ENCODE measurements around the gene TSEN15. TPM values are rescaled to one million over a fixed set of nuclear protein-coding genes. Genes with fewer than 3 reads are reported as not detected.
A peak's percentile ranks its signal among the peaks of the same experiment; 100 is the strongest.

The TSEN15 gene
- polyA plus RNA-seq, 1 donor (not counting 4 experiments of a cell fraction or from before 2014, with no cell fraction given): 46.7 TPM

- peaks cover 17% of the 10 kb centered on the region for H3K4me1 ChIP-seq (ENCODE audit: control insufficient read depth, extremely low read depth, insufficient read depth, low read length)
- DNase-seq (ENCODE audit: low read depth, low spot score) (no peak), FAIRE-seq (no peak)
- H4K20me1 ChIP-seq (ENCODE audit: control insufficient read depth, extremely low read depth, insufficient read depth, low read length): no peaks in the 10 kb centered on the region
- no peak overlapping the region for H3K9ac ChIP-seq (ENCODE audit: control insufficient read depth, extremely low read depth, insufficient read depth, low read length)
- no peaks in the 10 kb centered on the region for H3K9me3 ChIP-seq (ENCODE audit: control insufficient read depth, low read depth, low read length)
- H3K4me2 ChIP-seq (ENCODE audit: control insufficient read depth, extremely low read depth, insufficient read depth, low read depth, low read length): no peak overlapping the region
- dilution Hi-C loops (cut with MboI; ENCODE audit: extremely low pct_ligation_motif_present, low sequenced_read_pairs): no loop called here
- peaks cover under 1 to 4% of the 10 kb centered on the region in 2 experiments for H3K36me3 ChIP-seq (ENCODE audit: control insufficient read depth in 2 of 2, extremely low read depth in 1 of 2, insufficient read depth in 2 of 2, low read length in 2 of 2)
- H3K4me3 ChIP-seq (ENCODE audit: control insufficient read depth in 2 of 3, extremely low read depth in 1 of 3, insufficient read depth in 2 of 3, low read depth in 1 of 3, low read length in 3 of 3): no peak overlapping the region
- no peak overlapping the region for H2AFZ ChIP-seq (ENCODE audit: control insufficient read depth, low read length)
- H3K9me1 ChIP-seq (ENCODE audit: control insufficient read depth, extremely low read depth, insufficient read depth, low read length): no peaks in the 10 kb centered on the region
- no peak for TF ChIP-seq EZH2 (IDR thresholded peaks at IDR 0.05; ENCODE audit: low read length)
- TF ChIP-seq, protein P1, sequence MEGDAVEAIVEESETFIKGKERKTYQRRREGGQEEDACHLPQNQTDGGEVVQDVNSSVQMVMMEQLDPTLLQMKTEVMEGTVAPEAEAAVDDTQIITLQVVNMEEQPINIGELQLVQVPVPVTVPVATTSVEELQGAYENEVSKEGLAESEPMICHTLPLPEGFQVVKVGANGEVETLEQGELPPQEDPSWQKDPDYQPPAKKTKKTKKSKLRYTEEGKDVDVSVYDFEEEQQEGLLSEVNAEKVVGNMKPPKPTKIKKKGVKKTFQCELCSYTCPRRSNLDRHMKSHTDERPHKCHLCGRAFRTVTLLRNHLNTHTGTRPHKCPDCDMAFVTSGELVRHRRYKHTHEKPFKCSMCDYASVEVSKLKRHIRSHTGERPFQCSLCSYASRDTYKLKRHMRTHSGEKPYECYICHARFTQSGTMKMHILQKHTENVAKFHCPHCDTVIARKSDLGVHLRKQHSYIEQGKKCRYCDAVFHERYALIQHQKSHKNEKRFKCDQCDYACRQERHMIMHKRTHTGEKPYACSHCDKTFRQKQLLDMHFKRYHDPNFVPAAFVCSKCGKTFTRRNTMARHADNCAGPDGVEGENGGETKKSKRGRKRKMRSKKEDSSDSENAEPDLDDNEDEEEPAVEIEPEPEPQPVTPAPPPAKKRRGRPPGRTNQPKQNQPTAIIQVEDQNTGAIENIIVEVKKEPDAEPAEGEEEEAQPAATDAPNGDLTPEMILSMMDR (optimal IDR thresholded peaks at IDR 0.05 in 1 of 3, IDR thresholded peaks at IDR 0.05 in 1 of 3, conservative IDR thresholded peaks at IDR 0.05 in 1 of 3; ENCODE audit: extremely low read depth in 1 of 3, insufficient read depth in 2 of 3, low read length in 3 of 3): no peak
- H3K79me2 ChIP-seq (ENCODE audit: control insufficient read depth, insufficient read depth, low read length): peaks cover 20% of the 10 kb centered on the region
- H3K27ac ChIP-seq (ENCODE audit: control insufficient read depth, insufficient read depth, low read length): no peak overlapping the region
- H3K27me3 ChIP-seq (ENCODE audit: control insufficient read depth, extremely low read depth, insufficient read depth, low read length): no peaks in the 10 kb centered on the region
Measured at GRCh38 chr1:184049836-184050468, 1.6 kb upstream of the TSEN15 start.

DNA sequence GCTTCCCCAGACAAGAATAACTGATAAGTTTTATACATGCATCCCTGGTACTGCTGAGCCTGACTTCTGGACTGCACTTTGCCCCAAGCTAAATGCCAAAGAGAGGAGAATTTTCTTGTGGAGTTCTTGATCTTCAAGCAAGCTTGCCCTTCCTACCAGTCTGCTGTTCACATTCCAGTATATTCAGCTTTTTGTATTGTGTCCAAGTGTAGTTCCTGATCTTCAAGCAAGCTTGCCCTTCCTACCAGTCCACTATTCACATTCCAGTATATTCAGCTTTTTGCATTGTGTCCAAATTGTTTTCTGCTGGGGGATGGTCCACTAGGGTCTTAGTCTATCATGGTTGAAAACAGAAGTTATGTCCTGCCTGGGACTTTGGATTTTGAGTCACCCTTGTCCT is 894 bp upstream of the TSEN15 start:
- H3K36me3 ChIP-seq (ENCODE audit: control insufficient read depth in 2 of 2, extremely low read depth in 1 of 2, insufficient read depth in 2 of 2, low read length in 2 of 2): peaks cover 2 to 5% of the 10 kb centered on the region in 2 experiments
- no peaks in the 10 kb centered on the region for H3K9me1 ChIP-seq (ENCODE audit: control insufficient read depth, extremely low read depth, insufficient read depth, low read length)
- H4K20me1 ChIP-seq (ENCODE audit: control insufficient read depth, extremely low read depth, insufficient read depth, low read length): no peaks in the 10 kb centered on the region
- dilution Hi-C loops (cut with MboI; ENCODE audit: extremely low pct_ligation_motif_present, low sequenced_read_pairs): no loop called here
- DNase-seq (ENCODE audit: low read depth, low spot score) (no peak), FAIRE-seq (peak; percentile 39)
- peak overlapping the region; percentile 89 for H3K4me2 ChIP-seq (ENCODE audit: control insufficient read depth, extremely low read depth, insufficient read depth, low read depth, low read length)
- no peak for TF ChIP-seq EZH2 (IDR thresholded peaks at IDR 0.05; ENCODE audit: low read length)
- TF ChIP-seq, protein P1 (optimal IDR thresholded peaks at IDR 0.05 in 1 of 3, IDR thresholded peaks at IDR 0.05 in 1 of 3, conservative IDR thresholded peaks at IDR 0.05 in 1 of 3; ENCODE audit: extremely low read depth in 1 of 3, insufficient read depth in 2 of 3, low read length in 3 of 3): no peak
- peak overlapping the region; percentile 92 for H3K9ac ChIP-seq (ENCODE audit: control insufficient read depth, extremely low read depth, insufficient read depth, low read length)
- peaks cover 20% of the 10 kb centered on the region for H3K79me2 ChIP-seq (ENCODE audit: control insufficient read depth, insufficient read depth, low read length)
- peak overlapping the region; percentile 89 for H3K27ac ChIP-seq (ENCODE audit: control insufficient read depth, insufficient read depth, low read length)
- H3K27me3 ChIP-seq (ENCODE audit: control insufficient read depth, extremely low read depth, insufficient read depth, low read length): no peaks in the 10 kb centered on the region
- no peaks in the 10 kb centered on the region for H3K9me3 ChIP-seq (ENCODE audit: control insufficient read depth, low read depth, low read length)
- H3K4me1 ChIP-seq (ENCODE audit: control insufficient read depth, extremely low read depth, insufficient read depth, low read length): peaks cover 17% of the 10 kb centered on the region
- peak overlapping the region; percentile 83 for H2AFZ ChIP-seq (ENCODE audit: control insufficient read depth, low read length)
- peak overlapping the region in 1 of 3 experiments; percentile 89 for H3K4me3 ChIP-seq (ENCODE audit: control insufficient read depth in 2 of 3, extremely low read depth in 1 of 3, insufficient read depth in 2 of 3, low read depth in 1 of 3, low read length in 3 of 3)

Data from keratinocyte (primary cell).